HEK293T (cell line): ENCODE measurements around the gene POLD1.

ENCODE experiments used
- ARNT ChIP-seq: fragments of 450-650 bp; IDR thresholded peaks from 2 replicates; pipeline ENCODE4 v1.6.1; 2017; ENCODE audit warnings: mild to moderate bottlenecking
- FOXA1 ChIP-seq: fragments of 450-650 bp; IDR thresholded peaks from 2 replicates; pipeline ENCODE4 v1.6.1; 2016; ENCODE audit warnings: mild to moderate bottlenecking
- HDGF ChIP-seq: fragments of 450-650 bp; IDR thresholded peaks from 2 replicates; pipeline ENCODE4 v1.6.1; 2017; ENCODE audit warnings: antibody characterized with exemption, borderline replicate concordance
- SP1 ChIP-seq: fragments of 450-650 bp; IDR thresholded peaks from 2 replicates; pipeline ENCODE4 v1.6.1; 2017

DNA sequence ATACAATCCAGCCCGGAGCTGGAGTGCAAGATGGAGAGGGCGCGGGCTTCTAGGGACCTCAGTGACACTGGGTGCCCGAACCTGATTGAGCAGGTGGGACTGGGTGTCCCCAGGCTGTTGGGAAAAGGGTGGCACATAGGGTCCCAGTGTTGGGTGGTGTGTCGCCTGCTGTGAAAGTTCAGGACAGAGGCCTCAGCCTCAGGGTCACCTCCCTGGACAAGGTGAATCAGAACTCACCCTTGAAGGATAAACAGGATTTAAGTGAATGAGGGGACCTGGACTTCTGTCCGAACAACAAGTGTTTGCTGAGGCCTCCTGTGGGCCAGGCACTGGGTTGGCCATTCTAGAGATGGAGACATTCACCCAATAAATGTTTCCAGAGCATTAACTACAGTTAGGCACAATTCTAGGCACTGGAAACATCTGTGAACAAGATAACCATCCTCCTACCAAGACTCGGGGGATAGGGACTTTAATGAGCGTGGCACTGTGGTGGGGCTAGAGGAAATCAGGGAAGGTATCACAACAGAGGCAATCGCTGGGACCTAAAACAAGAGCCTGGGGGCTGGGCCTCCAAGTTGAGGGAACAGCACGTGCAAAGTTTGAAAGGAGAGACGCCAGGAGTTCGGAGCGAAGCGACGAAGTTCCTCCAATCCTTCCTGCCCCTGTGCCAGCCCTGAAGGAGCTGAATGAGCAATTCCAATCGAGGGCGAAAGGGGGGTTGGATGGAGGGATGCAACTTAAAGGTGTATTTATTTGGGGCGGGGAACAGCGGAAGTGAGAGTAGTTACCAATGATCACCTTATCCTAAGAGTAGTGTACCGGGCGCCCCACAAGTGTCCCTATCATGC, 921 bp upstream of the POLD1 start:
- no peak for TF ChIP-seq FOXA1
- no peak for TF ChIP-seq ARNT
- no peak for TF ChIP-seq HDGF
- TF ChIP-seq SP1: no peak
